Memory B cell (primary cell): ENCODE results near the gene RHNO1.

Source experiments
- ATAC-seq: fragments of 150-1000 bp; cut with Tn5 transposase; 2 replicates; pipeline ENCODE4 v1.10.0; 2021; ENCODE audit warnings: low read depth, mild to moderate bottlenecking, moderate library complexity
- DNase-seq, 2 donors: peaks; one replicate each; pipeline ENCODE4 v3.0.0; 2022; ENCODE audit warnings: low spot score in 2 of 2
- H3K27ac Mint-ChIP-seq: one replicate; pipeline ENCODE4 v1.8.0; 2022; ENCODE audit warnings: mild to moderate bottlenecking, moderate library complexity, mixed read lengths
- H3K27me3 Mint-ChIP-seq: one replicate; pipeline ENCODE4 v1.8.0; 2022; ENCODE audit warnings: mixed read lengths
- H3K36me3 Mint-ChIP-seq: one replicate; pipeline ENCODE4 v1.8.0; 2022; ENCODE audit warnings: mild to moderate bottlenecking, mixed read lengths
- H3K4me1 Mint-ChIP-seq: one replicate; pipeline ENCODE4 v1.8.0; 2022; ENCODE audit warnings: mixed read lengths
- H3K4me3 Mint-ChIP-seq: one replicate; pipeline ENCODE4 v1.8.0; 2022; ENCODE audit warnings: mild to moderate bottlenecking, moderate library complexity, mixed read lengths
- H3K9me3 Mint-ChIP-seq: one replicate; pipeline ENCODE4 v1.8.0; 2022; ENCODE audit warnings: mixed read lengths

RHNO1 gene

DNA sequence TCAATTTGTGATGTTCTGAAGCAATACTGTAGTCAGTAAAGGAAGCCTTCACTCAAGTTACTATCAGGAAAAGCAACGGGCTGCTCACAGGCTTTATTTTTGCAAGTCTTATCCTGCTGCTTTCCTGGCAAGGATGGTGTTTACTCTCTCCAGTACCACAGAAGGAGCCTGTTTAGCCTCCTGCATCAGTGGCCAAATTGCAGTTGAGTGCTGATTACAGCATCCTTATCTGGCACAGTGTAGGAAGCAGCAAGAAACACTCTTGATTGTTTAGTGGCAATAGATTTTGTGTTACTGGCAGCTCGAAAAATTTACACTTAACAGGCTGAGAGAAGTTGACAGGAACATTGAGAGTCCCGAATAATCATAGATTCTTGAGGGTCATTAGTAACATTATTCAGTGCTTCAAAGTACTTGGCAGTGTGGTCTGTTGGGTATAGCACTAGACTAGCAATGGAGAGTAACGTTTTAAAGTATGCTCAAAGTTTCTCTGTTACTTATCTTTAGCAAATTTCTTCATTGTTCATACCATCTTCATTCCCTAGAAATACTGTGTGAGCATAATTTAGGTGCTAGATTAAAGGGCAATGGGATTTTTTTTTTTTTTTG lies 25.4 kb downstream of the RHNO1 start:
- Mint-ChIP-seq H3K27me3 (no peaks in the 10 kb centered on the region), H3K4me1 (peaks cover 2% of the 10 kb centered on the region), H3K4me3 (no peak overlapping the region), H3K27ac (no peak overlapping the region), H3K9me3 (no peaks in the 10 kb centered on the region), H3K36me3 (no peaks in the 10 kb centered on the region)
- DNase-seq (no peak), ATAC-seq (no peak)

DNA sequence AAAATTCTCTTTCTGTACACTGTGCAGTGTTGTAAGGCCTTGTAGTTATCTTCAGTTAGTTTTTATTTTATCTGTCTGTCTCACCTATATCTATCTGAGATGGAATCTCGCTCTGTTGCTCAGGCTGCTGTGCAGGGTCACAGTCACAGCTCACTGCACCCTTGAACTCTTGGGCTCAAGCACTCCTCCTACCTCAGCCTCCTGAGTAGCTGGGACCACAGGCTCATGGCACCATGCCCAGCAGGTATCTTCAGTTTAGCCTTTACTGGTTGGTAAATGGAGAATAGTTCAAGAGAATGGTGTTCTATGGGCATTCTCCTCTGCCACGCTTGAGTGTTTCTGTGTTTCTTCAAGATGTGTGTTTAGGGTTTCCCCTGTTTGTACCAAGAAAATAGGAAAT lies 27.2 kb downstream of the RHNO1 start:
- peaks cover 2% of the 10 kb centered on the region for H3K4me1 Mint-ChIP-seq
- no peak for ATAC-seq
- no peak overlapping the region for H3K27ac Mint-ChIP-seq
- H3K36me3 Mint-ChIP-seq = no peaks in the 10 kb centered on the region
- H3K4me3 Mint-ChIP-seq = no peak overlapping the region
- no peak for DNase-seq
- H3K27me3 Mint-ChIP-seq = no peaks in the 10 kb centered on the region
- no peaks in the 10 kb centered on the region for H3K9me3 Mint-ChIP-seq

DNA sequence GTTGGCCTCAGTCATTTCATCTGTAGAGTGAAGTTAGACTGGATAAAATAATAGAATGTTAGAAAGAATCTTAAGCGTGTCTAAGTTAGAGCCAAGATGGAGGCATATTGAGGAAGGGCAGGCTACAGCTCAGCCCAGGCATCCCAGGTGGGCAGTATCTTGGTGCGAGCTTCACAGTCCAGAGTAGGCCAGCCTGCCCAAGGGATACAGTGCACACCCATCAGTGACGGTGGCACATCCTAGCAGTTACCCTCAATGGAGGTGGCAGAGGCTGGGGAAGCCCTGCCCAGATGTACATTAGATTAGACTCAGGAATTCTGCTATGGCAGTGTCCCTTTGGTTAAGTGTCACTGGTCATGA lies 35.2 kb downstream of the RHNO1 start:
- no peak overlapping the region for H3K27ac Mint-ChIP-seq
- H3K36me3 Mint-ChIP-seq = peaks cover 12% of the 10 kb centered on the region
- DNase-seq (no peak), ATAC-seq (no peak)
- no peaks in the 10 kb centered on the region for H3K9me3 Mint-ChIP-seq
- H3K4me3 Mint-ChIP-seq = no peak overlapping the region
- no peaks in the 10 kb centered on the region for H3K27me3 Mint-ChIP-seq
- no peaks in the 10 kb centered on the region for H3K4me1 Mint-ChIP-seq

DNA sequence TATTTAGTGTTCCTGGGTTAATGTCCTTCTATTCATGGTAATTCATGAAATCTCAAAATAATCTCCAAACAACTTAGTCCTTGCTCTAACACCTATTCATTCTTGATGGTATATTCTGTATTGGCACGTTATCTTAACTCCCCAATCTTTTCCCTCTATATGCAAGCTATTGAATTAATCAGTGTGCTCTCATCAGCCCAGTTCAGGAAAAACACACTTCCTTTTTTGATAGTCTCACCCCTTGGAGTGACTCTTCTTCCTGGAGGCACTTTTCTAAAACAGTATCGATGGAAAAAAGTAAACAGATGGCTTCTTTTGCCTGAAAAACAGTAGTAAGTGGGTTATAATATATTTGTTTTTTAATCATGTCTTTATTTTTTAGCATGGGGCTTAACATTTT lies 42.2 kb downstream of the RHNO1 start:
- Mint-ChIP-seq H3K27ac (no peak overlapping the region), H3K27me3 (no peaks in the 10 kb centered on the region), H3K36me3 (peaks cover 20% of the 10 kb centered on the region), H3K4me1 (no peaks in the 10 kb centered on the region), H3K4me3 (no peak overlapping the region), H3K9me3 (no peaks in the 10 kb centered on the region)
- ATAC-seq (no peak), DNase-seq (no peak)

DNA sequence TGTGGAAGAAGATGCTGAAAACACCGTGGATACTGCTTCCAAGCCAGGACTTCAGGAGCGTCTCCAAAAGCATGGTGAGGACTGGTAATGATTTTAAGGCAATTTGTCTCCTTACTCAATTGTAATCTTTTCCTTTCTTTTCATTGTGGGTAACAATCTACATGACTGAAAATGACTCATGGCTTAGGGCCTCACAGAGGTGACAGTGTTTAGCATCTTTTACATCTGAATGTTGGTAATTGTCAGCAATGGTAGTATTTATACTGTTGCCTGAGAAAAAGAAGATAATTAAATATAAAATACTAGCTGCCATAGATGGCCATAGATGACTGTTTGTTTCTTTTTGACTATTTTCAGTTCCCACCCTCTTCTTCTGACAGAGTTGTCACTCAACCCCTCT lies 45.3 kb downstream of the RHNO1 start:
- ATAC-seq = no peak
- Mint-ChIP-seq H3K36me3 (peaks cover 26% of the 10 kb centered on the region), H3K27ac (no peak overlapping the region), H3K27me3 (no peaks in the 10 kb centered on the region), H3K4me3 (no peak overlapping the region), H3K4me1 (peaks cover 4% of the 10 kb centered on the region), H3K9me3 (no peaks in the 10 kb centered on the region)
- DNase-seq = no peak

DNA sequence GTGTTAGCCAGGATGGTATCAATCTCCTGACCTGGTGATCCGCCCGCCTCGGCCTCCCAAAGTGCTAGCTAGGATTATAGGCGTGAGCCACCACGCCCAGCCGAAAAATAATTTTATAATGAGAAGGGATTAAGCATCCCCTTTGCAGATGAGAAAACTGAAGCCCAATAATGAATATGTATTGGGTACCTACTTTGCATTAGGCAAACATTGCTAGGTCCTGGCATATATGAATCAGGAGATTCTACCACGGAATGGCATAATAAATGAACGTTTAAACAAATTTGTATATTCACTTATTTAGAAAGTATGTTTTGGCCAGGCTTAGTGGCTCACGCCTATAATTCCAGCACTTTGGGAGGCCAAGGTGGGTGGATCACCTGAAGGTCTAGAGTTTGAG lies 46.0 kb downstream of the RHNO1 start:
- Mint-ChIP-seq H3K4me3 (no peak overlapping the region), H3K9me3 (no peaks in the 10 kb centered on the region), H3K36me3 (peaks cover 30% of the 10 kb centered on the region), H3K4me1 (peaks cover 4% of the 10 kb centered on the region), H3K27ac (no peak overlapping the region), H3K27me3 (no peaks in the 10 kb centered on the region)
- DNase-seq (no peak), ATAC-seq (no peak)

DNA sequence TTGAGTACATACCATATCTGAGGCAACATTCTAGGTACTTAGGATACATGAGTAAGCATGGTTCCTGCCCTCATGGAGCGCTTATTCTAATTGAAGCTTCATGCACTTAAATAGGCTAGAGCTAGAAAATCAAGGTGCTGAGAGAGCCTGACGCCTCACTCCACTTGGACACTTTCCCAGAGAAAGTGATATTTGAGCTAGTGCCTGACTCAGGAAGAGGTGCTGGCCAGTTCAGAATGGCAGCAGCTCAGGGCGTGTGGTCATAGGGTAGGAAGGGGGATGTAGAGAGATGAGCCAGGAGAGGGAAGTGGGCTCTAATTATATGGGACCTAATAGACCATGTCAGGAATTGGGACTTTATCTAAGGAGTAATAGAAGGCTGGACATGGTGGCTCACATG lies 47.0 kb downstream of the RHNO1 start:
- Mint-ChIP-seq H3K4me1 (peaks cover 4% of the 10 kb centered on the region), H3K27ac (no peak overlapping the region), H3K9me3 (no peaks in the 10 kb centered on the region), H3K36me3 (peaks cover 30% of the 10 kb centered on the region), H3K4me3 (no peak overlapping the region), H3K27me3 (no peaks in the 10 kb centered on the region)
- ATAC-seq (no peak), DNase-seq (no peak)

DNA sequence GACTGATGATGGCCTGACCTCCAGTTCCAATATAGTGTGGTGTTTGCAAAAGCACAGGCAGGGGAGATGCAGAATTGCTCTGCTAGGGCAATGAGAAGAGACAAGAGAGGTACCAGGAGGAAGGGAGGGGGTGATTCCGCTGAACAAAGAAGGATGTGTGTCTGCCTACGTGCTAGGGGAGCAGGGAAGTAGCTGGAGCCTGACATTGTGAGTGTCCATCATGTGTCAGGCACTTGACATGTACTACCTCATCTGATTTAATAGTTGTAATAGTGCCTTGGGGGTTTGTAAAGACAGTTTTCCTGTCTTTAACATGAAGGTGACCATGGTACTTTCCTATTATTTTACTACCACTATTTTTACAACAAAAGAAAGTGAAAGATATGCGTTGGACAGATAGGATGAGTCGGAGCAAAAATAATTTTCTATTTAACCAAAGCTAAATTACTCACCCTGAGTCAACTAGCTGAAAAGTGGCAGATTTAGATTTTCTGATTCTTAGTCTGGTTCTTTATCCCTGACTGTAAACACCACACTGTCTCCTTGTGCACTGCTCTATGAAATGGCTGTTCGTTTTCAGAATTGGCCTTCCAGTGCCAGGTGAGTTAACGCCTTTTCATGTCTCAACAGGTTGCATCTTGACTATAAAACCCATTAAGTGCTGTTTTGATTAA lies 48.4 kb downstream of the RHNO1 start:
- peaks cover 33% of the 10 kb centered on the region for H3K36me3 Mint-ChIP-seq
- no peak overlapping the region for H3K4me3 Mint-ChIP-seq
- ATAC-seq = no peak
- peaks cover 4% of the 10 kb centered on the region for H3K4me1 Mint-ChIP-seq
- H3K27me3 Mint-ChIP-seq = no peaks in the 10 kb centered on the region
- H3K9me3 Mint-ChIP-seq = no peaks in the 10 kb centered on the region
- DNase-seq = no peak
- peak overlapping the region; percentile 16 for H3K27ac Mint-ChIP-seq

DNA sequence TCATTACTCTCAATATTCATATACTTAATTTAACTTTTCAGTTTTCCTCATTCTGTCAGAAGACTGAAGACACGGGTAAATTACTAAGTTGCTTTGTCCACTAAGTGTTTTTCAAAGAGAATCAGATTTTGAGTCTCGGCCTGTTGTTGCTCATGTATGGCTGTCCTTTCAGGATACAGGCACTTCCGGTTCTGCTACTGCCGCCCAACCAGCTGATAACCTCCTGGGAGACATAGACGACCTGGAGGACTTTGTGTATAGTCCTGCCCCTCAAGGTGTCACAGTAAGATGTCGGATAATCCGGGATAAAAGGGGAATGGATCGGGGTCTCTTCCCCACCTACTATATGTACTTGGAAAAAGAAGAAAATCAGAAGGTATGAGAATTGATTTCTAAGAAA lies 53.8 kb downstream of the RHNO1 start:
- Mint-ChIP-seq H3K4me1 (no peaks in the 10 kb centered on the region), H3K36me3 (peaks cover 27% of the 10 kb centered on the region), H3K27me3 (no peaks in the 10 kb centered on the region), H3K27ac (no peak overlapping the region), H3K4me3 (no peak overlapping the region), H3K9me3 (no peaks in the 10 kb centered on the region)
- no peak for DNase-seq
- ATAC-seq = no peak

DNA sequence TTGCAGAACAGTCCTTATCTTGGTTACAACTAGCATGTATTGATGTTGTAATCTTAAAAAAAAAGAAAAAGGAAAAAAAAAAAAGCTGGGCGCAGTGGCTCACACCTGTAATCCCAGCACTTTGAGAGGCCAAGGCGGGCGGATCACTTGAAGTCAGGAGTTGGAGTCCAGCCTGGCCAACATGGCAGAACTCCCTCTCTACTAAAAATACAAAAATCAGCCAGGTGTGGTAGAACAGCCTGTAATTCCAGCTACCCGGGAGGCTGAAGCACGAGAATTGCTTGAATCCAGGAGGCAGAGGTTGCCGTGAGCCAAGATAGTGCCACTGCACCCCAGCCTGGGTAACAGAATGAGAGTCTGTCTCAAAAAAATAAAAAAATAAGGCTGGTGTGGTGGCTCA lies 56.6 kb downstream of the RHNO1 start:
- Mint-ChIP-seq H3K4me1 (no peaks in the 10 kb centered on the region), H3K27me3 (no peaks in the 10 kb centered on the region), H3K9me3 (no peaks in the 10 kb centered on the region), H3K4me3 (no peak overlapping the region), H3K36me3 (peaks cover 24% of the 10 kb centered on the region), H3K27ac (no peak overlapping the region)
- DNase-seq = no peak
- no peak for ATAC-seq

DNA sequence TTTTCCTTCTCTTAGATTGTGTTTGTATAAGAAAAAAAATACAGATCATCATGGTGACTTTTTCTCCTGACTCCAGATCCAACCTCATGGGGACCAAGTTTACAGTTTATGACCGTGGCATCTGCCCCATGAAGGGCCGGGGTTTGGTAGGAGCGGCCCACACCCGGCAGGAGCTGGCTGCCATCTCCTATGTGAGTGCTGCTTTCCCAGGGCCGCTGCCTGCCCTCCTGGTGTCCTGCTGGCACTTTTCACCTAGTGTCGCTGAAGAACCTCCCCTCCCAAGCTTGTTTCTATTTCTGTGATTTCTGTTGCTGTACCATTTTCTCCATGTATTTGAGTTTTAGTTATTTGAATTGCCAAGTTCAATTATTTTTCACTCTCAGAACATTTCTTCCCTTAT lies 57.3 kb downstream of the RHNO1 start:
- H3K4me1 Mint-ChIP-seq = no peaks in the 10 kb centered on the region
- no peaks in the 10 kb centered on the region for H3K9me3 Mint-ChIP-seq
- H3K27me3 Mint-ChIP-seq = no peaks in the 10 kb centered on the region
- ATAC-seq (no peak), DNase-seq (no peak)
- H3K4me3 Mint-ChIP-seq = no peak overlapping the region
- H3K36me3 Mint-ChIP-seq = peaks cover 25% of the 10 kb centered on the region
- H3K27ac Mint-ChIP-seq = no peak overlapping the region

DNA sequence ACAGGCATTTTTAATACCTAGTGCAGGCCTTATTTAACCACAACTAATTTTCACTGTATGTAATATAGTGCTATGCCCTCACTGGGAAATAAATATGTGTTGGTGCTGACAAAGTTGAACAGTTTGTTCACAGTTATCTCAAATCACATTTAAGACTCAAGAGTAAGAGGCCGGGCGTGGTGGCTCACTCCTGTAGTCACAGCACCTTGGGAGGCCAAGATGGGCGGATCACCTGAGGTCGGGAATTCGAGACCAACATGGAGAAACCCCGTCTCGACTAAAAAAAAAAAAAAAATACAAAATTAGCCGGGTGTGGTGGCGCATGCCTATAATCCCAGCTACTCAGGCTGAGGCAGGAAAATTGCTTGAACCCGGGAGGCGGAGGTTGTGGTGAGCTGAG lies 59.3 kb downstream of the RHNO1 start:
- no peaks in the 10 kb centered on the region for H3K9me3 Mint-ChIP-seq
- no peak for ATAC-seq
- no peaks in the 10 kb centered on the region for H3K4me1 Mint-ChIP-seq

DNA sequence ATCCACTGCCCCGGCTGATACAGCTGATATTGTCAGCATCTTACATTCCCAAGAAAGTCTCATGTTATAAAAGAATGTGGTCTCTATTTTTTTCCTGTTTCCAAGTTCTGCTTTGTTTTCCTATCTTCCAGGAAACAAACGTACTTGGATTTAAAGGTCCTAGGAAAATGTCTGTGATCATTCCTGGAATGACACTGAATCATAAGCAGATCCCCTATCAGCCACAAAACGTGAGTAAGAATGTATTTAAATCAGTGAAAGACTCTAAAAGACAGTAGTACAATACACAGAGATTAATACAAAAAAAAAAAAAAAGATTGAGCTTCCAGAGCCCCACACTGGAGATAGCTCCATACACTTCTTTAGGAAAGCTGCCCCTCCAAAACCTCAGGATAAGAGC lies 60.5 kb downstream of the RHNO1 start:
- no peaks in the 10 kb centered on the region for H3K4me1 Mint-ChIP-seq
- H3K27ac Mint-ChIP-seq = no peak overlapping the region
- H3K4me3 Mint-ChIP-seq = no peak overlapping the region
- no peaks in the 10 kb centered on the region for H3K27me3 Mint-ChIP-seq
- ATAC-seq (no peak), DNase-seq (no peak)
- peaks cover 14% of the 10 kb centered on the region for H3K36me3 Mint-ChIP-seq
- H3K9me3 Mint-ChIP-seq = no peaks in the 10 kb centered on the region

More for the DNA sequence above, 59.3 kb downstream of the RHNO1 start:
- H3K27ac Mint-ChIP-seq = no peak overlapping the region
- DNase-seq = no peak
- peaks cover 18% of the 10 kb centered on the region for H3K36me3 Mint-ChIP-seq
- H3K4me3 Mint-ChIP-seq = no peak overlapping the region
- H3K27me3 Mint-ChIP-seq = no peaks in the 10 kb centered on the region
